AG10803 (cell line): Measurements from ENCODE around the gene VPS26C.
"Not testable (repeated sequence)": the region's sequence is repeated elsewhere in the genome, so short reads cannot be mapped to it uniquely, and the experiment has no call there.

Source experiments
- DNase-seq: peaks from one replicate; pipeline ENCODE4 v3.0.0; 2010; ENCODE audit warnings: low read depth
- H3K4me3 ChIP-seq: 2 replicates; pipeline ENCODE4 v1.5.1; 2011; ENCODE audit warnings: mild to moderate bottlenecking, low read length, control low read depth
- TF ChIP-seq, protein P1 (sequence below): conservative IDR thresholded peaks from 2 replicates; pipeline ENCODE4 v1.5.1; 2011; ENCODE audit warnings: mild to moderate bottlenecking, low read length, control low read depth, inconsistent platforms

Gene VPS26C

DNA sequence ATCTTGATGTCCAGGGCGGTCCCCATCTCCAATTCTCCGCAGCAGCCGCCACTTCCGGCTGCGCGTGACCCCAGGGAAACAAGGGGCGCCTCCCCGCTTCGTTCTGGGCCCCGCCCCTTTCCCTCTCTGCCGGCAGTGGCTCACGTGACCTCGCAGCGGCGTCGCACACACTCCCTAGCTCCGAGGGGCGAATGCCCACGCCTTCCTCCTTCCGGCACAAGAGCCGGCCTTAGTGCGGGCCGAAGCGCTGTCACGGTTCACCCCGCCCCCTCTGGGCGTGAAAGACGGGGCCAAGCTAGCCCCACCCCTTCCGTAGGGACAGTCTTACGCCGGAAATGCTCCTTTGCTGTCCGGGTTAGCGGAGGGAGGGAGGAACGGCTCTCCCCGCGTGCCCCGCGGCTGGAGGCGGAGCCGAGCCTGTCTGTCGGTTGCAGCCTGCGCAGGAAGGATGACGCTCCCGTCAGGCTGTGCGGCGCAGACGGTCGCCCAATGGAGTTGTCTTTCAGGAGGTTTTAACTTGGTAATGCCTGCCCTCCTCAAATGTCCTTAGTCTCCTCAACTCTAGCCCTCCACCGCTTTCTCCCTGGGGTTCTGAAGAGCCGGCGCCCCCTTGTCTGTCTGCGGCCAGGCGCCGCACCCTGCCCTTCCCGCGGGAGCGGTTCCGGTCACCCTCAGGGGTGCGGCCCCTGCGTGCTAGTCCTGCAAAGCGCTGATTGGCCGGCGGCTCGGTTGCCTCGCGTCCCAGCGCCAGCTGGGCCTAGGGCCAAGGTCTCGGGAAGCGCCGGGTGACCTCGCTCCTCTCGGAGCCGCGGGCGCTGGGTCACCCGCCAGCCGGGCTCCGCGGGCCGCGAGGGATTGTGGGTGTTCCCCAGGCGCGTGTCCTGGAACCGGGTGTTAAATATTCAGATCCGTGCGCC, at the start of gene VPS26C:
Gene VPS26C, minus strand, starts transcription at position 66 of the 917 bp plus-strand sequence. Its CDS starts 40 bp downstream, at position 26.
- peak within 1 kb of the TSS; percentile 83 for H3K4me3 ChIP-seq
- DNase-seq = peak; percentile 100
- TF ChIP-seq, protein P1, sequence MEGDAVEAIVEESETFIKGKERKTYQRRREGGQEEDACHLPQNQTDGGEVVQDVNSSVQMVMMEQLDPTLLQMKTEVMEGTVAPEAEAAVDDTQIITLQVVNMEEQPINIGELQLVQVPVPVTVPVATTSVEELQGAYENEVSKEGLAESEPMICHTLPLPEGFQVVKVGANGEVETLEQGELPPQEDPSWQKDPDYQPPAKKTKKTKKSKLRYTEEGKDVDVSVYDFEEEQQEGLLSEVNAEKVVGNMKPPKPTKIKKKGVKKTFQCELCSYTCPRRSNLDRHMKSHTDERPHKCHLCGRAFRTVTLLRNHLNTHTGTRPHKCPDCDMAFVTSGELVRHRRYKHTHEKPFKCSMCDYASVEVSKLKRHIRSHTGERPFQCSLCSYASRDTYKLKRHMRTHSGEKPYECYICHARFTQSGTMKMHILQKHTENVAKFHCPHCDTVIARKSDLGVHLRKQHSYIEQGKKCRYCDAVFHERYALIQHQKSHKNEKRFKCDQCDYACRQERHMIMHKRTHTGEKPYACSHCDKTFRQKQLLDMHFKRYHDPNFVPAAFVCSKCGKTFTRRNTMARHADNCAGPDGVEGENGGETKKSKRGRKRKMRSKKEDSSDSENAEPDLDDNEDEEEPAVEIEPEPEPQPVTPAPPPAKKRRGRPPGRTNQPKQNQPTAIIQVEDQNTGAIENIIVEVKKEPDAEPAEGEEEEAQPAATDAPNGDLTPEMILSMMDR = no peak

DNA sequence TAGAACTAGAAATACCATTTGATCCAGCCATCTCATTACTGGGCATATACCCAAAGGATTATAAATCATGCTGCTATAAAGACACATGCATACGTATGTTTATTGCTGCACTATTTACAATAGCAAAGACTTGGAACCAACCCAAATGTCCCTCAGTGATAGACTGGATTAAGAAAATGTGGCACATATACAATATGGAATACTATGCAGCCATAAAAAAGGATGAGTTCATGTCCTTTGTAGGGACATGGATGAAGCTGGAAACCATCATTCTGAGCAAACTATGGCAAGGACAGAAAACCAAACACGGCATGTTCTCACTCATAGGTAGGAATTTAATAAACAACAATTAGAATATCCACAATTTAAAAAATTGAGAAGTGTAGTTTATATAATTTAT, 48.9 kb upstream of the VPS26C start:
- not testable (repeated sequence) for H3K4me3 ChIP-seq, DNase-seq

DNA sequence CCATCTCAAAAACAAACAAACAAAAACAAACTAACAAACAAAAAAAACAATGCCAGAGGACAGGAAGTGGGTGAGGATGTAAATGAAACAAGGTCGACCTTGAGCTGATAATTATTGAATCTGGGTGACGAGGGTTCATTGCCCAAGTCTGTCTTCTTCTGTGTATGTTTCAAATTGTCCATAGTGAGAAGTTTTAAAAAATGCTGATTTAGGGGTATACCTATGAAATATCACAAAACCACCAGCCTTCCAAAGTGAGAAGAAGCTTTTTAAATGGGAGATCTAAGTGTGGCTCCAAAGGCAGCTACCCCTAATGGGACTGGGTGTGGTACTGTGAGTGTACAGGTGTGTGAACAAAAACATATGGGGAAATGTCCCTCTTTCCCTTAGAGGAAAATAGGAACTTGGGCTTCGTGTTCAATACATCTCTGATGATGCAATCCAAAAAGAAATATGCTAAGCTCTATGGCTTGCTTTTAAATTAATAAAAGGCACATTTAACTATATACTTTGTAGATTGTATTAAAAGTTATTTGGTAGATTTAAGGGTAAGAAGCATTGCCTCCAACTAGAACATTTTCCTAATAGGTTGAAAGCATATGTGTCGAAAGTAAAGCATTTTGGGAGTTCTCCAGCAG, 33.1 kb upstream of the VPS26C start:
- no peak overlapping the region for H3K4me3 ChIP-seq
- TF ChIP-seq, protein P1 = no peak
- no peak for DNase-seq

DNA sequence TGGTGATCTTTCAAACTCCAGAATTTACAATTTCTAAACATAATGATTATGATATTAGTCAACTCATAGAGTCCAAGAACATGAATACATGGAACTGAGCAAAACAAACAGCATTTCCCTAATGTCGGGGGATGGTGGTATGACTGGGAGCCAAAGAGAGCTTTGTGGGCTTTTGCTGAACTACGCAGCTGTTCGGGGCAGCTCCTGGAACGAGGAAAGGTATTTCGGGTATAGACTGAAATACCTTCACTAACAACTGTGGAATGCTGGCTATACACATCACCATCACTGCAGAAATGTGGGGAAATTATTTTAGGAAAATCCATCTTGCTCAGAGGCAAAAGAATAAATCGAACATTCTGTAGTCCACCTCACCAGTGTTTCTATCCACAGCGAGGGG, 30.2 kb upstream of the VPS26C start:
- DNase-seq = no peak
- TF ChIP-seq, protein P1 = no peak
- H3K4me3 ChIP-seq = no peak overlapping the region

DNA sequence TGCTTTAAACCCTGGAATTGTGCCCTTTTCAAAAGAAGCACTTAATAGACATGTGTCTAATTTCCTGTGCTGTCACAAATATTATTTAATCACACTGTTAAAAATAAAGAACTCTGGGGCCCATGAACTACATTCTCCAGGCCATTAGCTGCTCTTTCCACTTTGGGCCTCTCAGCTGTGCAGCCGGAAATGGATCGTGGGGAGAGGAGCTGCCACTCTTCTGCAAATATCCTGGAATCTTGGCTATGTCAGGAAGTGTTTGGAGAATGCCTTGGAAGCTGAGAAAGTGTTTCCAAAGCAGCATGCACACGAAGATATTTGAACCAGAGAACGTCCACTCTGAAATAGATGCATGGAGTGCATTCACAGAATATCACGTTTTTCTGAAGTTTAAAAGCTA, 27.5 kb upstream of the VPS26C start:
- no peak overlapping the region for H3K4me3 ChIP-seq
- DNase-seq = peak; percentile 4
- TF ChIP-seq, protein P1 = no peak

DNA sequence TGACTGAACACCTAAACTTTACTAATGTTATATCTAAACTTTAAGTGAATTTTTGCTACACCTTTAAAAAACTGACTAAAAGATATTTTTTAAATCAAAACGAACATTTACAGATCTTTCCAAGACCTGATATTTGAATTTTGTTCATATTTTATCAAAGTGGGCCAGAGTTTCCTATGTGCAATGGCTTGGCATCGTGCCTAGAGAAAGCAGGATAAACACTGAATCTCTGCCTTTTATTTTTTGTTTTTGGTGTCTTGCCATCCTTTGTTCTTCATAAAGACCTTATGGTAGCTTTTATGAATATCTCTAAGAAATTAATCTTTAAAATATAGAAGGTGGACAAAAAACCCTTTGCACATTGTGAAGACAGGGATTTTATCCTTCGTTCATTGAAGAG, 25.8 kb upstream of the VPS26C start:
- no peak overlapping the region for H3K4me3 ChIP-seq
- DNase-seq = no peak
- TF ChIP-seq, protein P1 = no peak

DNA sequence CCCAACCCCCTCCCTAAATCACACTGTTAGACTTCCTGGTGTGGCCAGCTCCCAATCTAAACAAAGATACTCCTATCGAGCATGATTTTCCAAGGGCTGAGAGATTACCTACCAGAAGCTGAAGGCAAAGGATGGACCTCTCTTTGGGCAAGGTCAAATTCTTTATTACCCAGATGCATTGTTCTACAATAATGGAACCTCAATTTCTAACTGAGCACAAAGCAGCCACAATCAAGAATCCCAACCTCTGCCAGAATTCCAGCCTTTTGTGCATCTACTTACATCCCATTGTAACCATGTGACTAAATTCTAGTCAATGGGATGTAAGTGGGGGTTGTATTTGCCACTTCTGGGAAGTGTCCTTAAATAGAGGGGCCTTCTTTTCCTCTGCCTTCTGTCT, 24.9 kb upstream of the VPS26C start:
- no peak overlapping the region for H3K4me3 ChIP-seq
- no peak for DNase-seq
- TF ChIP-seq, protein P1 = no peak

DNA sequence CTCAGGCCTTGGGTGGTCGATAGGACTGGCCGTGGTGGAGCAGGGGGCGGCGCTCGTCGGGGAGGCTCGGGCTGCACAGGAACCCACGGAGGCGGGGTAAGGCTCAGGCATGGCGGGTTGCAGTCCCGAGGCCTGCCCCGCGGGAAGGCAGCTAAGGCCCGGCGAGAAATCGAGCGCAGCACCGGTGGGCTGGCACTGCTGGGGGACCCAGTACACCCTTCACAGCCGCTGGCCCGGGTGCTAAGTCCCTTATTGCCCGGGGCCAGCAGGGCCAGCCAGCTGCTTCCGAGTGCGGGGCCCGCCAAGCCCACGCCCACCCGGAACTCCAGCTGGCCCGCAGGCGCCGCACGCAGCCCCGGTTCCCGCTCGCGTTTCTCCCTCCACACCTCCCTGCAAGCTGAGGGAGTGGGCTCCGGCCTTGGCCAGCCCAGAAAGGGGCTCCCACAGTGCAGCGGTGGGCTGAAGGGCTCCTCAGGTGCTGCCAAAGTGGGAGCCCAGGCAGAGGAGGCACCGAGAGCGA, 16.1 kb upstream of the VPS26C start:
- DNase-seq, H3K4me3 ChIP-seq: not testable (repeated sequence)

DNA sequence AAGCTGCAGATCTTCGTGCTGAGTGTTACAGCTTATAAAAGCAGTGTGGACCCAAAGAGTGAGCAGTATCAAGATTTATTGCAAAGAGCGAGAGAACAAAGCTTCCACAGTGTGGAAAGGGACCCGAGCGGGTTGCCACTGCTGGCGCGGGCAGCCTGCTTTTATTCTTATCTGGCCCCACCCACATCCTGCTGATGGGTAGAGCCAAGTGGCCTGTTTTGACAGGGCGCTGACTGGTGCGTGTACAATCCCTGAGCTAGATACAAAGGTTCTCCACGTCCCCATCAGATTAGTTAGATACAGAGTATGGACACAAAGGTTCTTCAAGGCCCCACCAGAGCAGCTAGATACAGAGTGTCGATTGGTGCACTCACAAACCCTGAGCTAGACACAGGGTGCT, 15.5 kb upstream of the VPS26C start:
- DNase-seq, H3K4me3 ChIP-seq: not testable (repeated sequence)
